ENCODE data around the gene PTPRF. TPM values are rescaled to one million over a fixed set of nuclear protein-coding genes. Genes with fewer than 3 reads are reported as not detected.

PTPRF gene
- total and polyA plus RNA-seq, 9 donors, result 24.4 to 165 (median 76.8) TPM

GRCh38 chr1:43488165-43488564, 42.5 kb upstream of the PTPRF start:
- no peak for DNase-seq
- Histone ChIP-seq H3K4me1 (ENCODE audit: insufficient read depth) (no peaks in the 10 kb centered on the region), H3K27me3 (no peaks in the 10 kb centered on the region), H3K27ac (no peak overlapping the region), H3K9me3 (no peaks in the 10 kb centered on the region), H3K36me3 (no peaks in the 10 kb centered on the region), H3K4me3 (no peak overlapping the region)
- intact Hi-C loops (cut with DNase I), result no loop called here
- WGBS, 3 donors, result 75 to 84% (median 82%) methylated on average over 1 of the region's 1 CpG
- TF ChIP-seq POLR2A (IDR thresholded peaks at IDR 0.05) (no peak), CTCF (IDR thresholded peaks at IDR 0.05) (no peak), EP300 (IDR thresholded peaks at IDR 0.05) (no peak)

- no peak for TF ChIP-seq EP300 (IDR thresholded peaks at IDR 0.05)
- TF ChIP-seq CTCF (IDR thresholded peaks at IDR 0.05), result no peak
- no peak for TF ChIP-seq POLR2A (IDR thresholded peaks at IDR 0.05)
- Histone ChIP-seq H3K4me1 (ENCODE audit: insufficient read depth) (no peaks in the 10 kb centered on the region), H3K27me3 (no peaks in the 10 kb centered on the region), H3K4me3 (no peak overlapping the region), H3K36me3 (no peaks in the 10 kb centered on the region), H3K27ac (no peak overlapping the region), H3K9me3 (no peaks in the 10 kb centered on the region)
- intact Hi-C loops (cut with DNase I), result loop anchor here in 1 of 4 donors (5.0 kb wide), 1 partner anchor 1259 kb away; no protein-coding TSS in a partner anchor
- WGBS, 3 donors, result 95 to 100% (median 100%) methylated on average over 1 of the region's 1 CpG
- DNase-seq, result no peak
Measured at GRCh38 chr1:43491061-43491460, 39.6 kb upstream of the PTPRF start.

GRCh38 chr1:43492826-43493225, 37.9 kb upstream of the PTPRF start:
- 50 to 62% (median 61%) methylated on average over 2 of the region's 2 CpGs for WGBS, 3 donors
- H3K9me3 ChIP-seq, result no peaks in the 10 kb centered on the region
- no peaks in the 10 kb centered on the region for H3K4me1 ChIP-seq (ENCODE audit: insufficient read depth)
- H3K27me3 ChIP-seq, result no peaks in the 10 kb centered on the region
- H3K27ac ChIP-seq, result no peak overlapping the region
- H3K4me3 ChIP-seq, result no peak overlapping the region
- intact Hi-C loops (cut with DNase I), result loop anchor here in 1 of 4 donors (5.0 kb wide), 1 partner anchor 1261 kb away; no protein-coding TSS in a partner anchor
- no peaks in the 10 kb centered on the region for H3K36me3 ChIP-seq
- no peak for TF ChIP-seq CTCF (IDR thresholded peaks at IDR 0.05)
- TF ChIP-seq EP300 (IDR thresholded peaks at IDR 0.05), result no peak
- no peak for TF ChIP-seq POLR2A (IDR thresholded peaks at IDR 0.05)
- DNase-seq, result no peak

GRCh38 chr1:43493661-43494450, 36.8 kb upstream of the PTPRF start:
- intact Hi-C loops (cut with DNase I), result loop anchor here in 1 of 4 donors (5.0 kb wide), 1 partner anchor 1262 kb away; no protein-coding TSS in a partner anchor
- no peak overlapping the region for H3K27ac ChIP-seq
- TF ChIP-seq CTCF (IDR thresholded peaks at IDR 0.05), result no peak

More at GRCh38 chr1:43493661-43494450, 36.8 kb upstream of the PTPRF start:
- Histone ChIP-seq H3K27me3 (no peaks in the 10 kb centered on the region), H3K4me1 (ENCODE audit: insufficient read depth) (no peaks in the 10 kb centered on the region), H3K9me3 (no peaks in the 10 kb centered on the region), H3K4me3 (no peak overlapping the region), H3K36me3 (no peaks in the 10 kb centered on the region)
- no peak for DNase-seq
- WGBS, 3 donors, result 34 to 44% (median 42%) methylated on average over 11 of the region's 11 CpGs

Data from ovary (tissue), 9 donors.